ENCODE data around the gene MPHOSPH6.

MPHOSPH6 gene

DNA sequence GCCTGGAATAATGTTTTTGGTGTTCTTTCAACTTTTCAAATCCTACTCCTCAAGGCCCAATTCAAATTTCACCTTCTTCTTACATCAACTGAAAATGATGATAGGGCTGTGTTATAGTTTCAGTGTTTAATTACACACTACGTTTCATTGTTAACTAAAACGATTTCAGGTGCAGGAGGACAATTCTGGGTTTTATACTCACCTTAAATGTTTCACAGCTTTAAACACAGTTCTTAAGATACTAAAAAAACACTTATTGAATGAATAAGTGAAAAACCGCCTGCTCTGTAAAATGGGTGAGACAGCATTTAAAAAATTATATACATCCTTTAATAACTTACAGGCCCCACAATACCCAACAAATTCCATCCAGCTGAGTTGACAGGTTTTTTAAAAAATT is 6.2 kb upstream of the MPHOSPH6 start:
- Histone ChIP-seq H3K4ac (ENCODE audit: low read depth in 1 of 2, low read length in 2 of 2) (no peak overlapping the region), H3K9ac (ENCODE audit: low read length) (no peak overlapping the region), H3K9me3 (ENCODE audit: control insufficient read depth, low read length) (no peaks in the 10 kb centered on the region), H3K79me1 (replicated peaks; ENCODE audit: low read length, poor library complexity, severe bottlenecking) (no peaks in the 10 kb centered on the region), H3K4me3 (ENCODE audit: insufficient read depth in 1 of 2, low read depth in 1 of 2, low read length in 2 of 2) (no peak overlapping the region), H3K4me2 (ENCODE audit: low read length, poor library complexity, severe bottlenecking) (no peak overlapping the region), H4K91ac (ENCODE audit: low read length) (no peak overlapping the region), H2BK15ac (ENCODE audit: low read depth, poor library complexity, severe bottlenecking) (no peak overlapping the region), H2BK12ac (ENCODE audit: low read length in 2 of 2) (no peak overlapping the region), H4K8ac (ENCODE audit: low read length) (no peak overlapping the region), H2BK5ac (ENCODE audit: low read depth, low read length, poor library complexity, severe bottlenecking) (no peak overlapping the region), H2AK5ac (ENCODE audit: low read length, severe bottlenecking) (no peak overlapping the region), H3K36me3 (ENCODE audit: control insufficient read depth in 1 of 2, insufficient read depth in 2 of 2, low read depth in 1 of 2, low read length in 2 of 2) (no peaks in the 10 kb centered on the region), H3K4me1 (ENCODE audit: control insufficient read depth, insufficient read depth, low read depth, low read length) (no peaks in the 10 kb centered on the region), H2BK120ac (ENCODE audit: low read depth, low read length) (no peak overlapping the region), H3K27me3 (ENCODE audit: control insufficient read depth in 1 of 2, insufficient read depth in 1 of 2, low read length in 2 of 2) (peaks cover 6 to 46% of the 10 kb centered on the region in 2 experiments), H3K23ac (ENCODE audit: low read length in 2 of 2) (no peak overlapping the region), H3K27ac (ENCODE audit: low read length, poor library complexity, severe bottlenecking) (no peak overlapping the region), H3K14ac (ENCODE audit: low read length in 2 of 2) (no peak overlapping the region), H3K18ac (ENCODE audit: low read depth in 1 of 2, low read length in 2 of 2) (no peak overlapping the region), H2AFZ (ENCODE audit: low read depth, low read length) (no peak overlapping the region)
- WGBS = 100% methylated on average over 2 of the region's 3 CpGs
- no peak for DNase-seq

DNA sequence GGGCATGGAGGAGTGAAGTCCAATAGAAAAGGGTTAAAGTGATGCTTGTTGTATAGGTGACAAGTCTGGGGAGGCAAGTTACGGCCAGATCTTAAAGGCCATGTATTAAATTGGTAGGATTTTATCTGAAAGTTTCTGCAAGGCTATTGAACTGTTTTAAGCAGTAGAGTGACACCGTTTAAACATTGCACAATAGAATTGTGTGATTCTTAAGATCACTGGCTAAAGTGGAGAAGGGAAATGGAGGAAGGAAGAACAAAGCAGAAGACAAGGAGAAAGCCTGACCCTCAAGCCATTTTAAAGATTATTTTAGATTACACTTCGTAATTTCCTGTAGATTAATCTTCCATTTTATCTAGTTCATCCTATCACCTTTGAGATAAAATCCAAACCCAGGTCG is 5.6 kb upstream of the MPHOSPH6 start:
- no peak overlapping the region for H2BK5ac ChIP-seq (ENCODE audit: low read depth, low read length, poor library complexity, severe bottlenecking)
- H3K36me3 ChIP-seq (ENCODE audit: control insufficient read depth in 1 of 2, insufficient read depth in 2 of 2, low read depth in 1 of 2, low read length in 2 of 2) = no peaks in the 10 kb centered on the region
- peaks cover 2% of the 10 kb centered on the region for H3K4me1 ChIP-seq (ENCODE audit: control insufficient read depth, insufficient read depth, low read depth, low read length)
- no peak overlapping the region for H2AFZ ChIP-seq (ENCODE audit: low read depth, low read length)
- no peak overlapping the region for H3K4me3 ChIP-seq (ENCODE audit: insufficient read depth in 1 of 2, low read depth in 1 of 2, low read length in 2 of 2)
- H2BK120ac ChIP-seq (ENCODE audit: low read depth, low read length) = no peak overlapping the region
- no peak for DNase-seq
- H3K9ac ChIP-seq (ENCODE audit: low read length) = no peak overlapping the region
- H3K4ac ChIP-seq (ENCODE audit: low read depth in 1 of 2, low read length in 2 of 2) = no peak overlapping the region
- H2AK5ac ChIP-seq (ENCODE audit: low read length, severe bottlenecking) = no peak overlapping the region
- no peak overlapping the region for H3K23ac ChIP-seq (ENCODE audit: low read length in 2 of 2)
- H3K18ac ChIP-seq (ENCODE audit: low read depth in 1 of 2, low read length in 2 of 2) = no peak overlapping the region
- H3K79me1 ChIP-seq (replicated peaks; ENCODE audit: low read length, poor library complexity, severe bottlenecking) = no peaks in the 10 kb centered on the region
- H4K8ac ChIP-seq (ENCODE audit: low read length) = no peak overlapping the region
- peaks cover 6 to 46% of the 10 kb centered on the region in 2 experiments for H3K27me3 ChIP-seq (ENCODE audit: control insufficient read depth in 1 of 2, insufficient read depth in 1 of 2, low read length in 2 of 2)
- no peak overlapping the region for H2BK15ac ChIP-seq (ENCODE audit: low read depth, poor library complexity, severe bottlenecking)
- WGBS = 68% methylated on average over 4 of the region's 4 CpGs
- no peaks in the 10 kb centered on the region for H3K9me3 ChIP-seq (ENCODE audit: control insufficient read depth, low read length)
- no peak overlapping the region for H4K91ac ChIP-seq (ENCODE audit: low read length)
- H3K27ac ChIP-seq (ENCODE audit: low read length, poor library complexity, severe bottlenecking) = no peak overlapping the region
- H3K14ac ChIP-seq (ENCODE audit: low read length in 2 of 2) = no peak overlapping the region
- no peak overlapping the region for H3K4me2 ChIP-seq (ENCODE audit: low read length, poor library complexity, severe bottlenecking)
- no peak overlapping the region for H2BK12ac ChIP-seq (ENCODE audit: low read length in 2 of 2)

DNA sequence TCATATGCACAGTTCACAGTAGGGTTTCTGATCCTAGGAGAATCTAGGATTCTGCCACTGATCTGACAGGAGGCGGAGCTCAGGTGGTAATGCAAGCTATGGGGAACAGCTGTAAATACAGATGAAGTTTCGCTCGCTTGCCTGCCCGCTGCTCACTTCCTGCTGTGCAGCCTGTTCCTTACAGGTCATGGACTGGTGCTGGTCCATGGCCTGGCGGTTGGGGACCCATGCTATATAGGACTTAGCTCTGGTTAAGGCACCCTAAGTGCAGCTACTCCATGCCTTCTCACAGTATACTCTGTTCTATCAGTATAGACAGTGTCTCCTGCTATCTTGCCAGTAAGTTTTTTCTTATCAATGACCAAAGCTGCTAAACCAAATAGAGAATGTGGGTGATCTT is 2.4 kb downstream of the MPHOSPH6 start:
- Histone ChIP-seq H2BK12ac (ENCODE audit: low read length in 2 of 2) (no peak overlapping the region), H2AFZ (ENCODE audit: low read depth, low read length) (no peak overlapping the region), H3K4me1 (ENCODE audit: control insufficient read depth, insufficient read depth, low read depth, low read length) (peaks cover 8% of the 10 kb centered on the region), H2BK5ac (ENCODE audit: low read depth, low read length, poor library complexity, severe bottlenecking) (no peak overlapping the region), H3K4me3 (ENCODE audit: insufficient read depth in 1 of 2, low read depth in 1 of 2, low read length in 2 of 2) (no peak overlapping the region), H3K14ac (ENCODE audit: low read length in 2 of 2) (no peak overlapping the region), H2AK5ac (ENCODE audit: low read length, severe bottlenecking) (no peak overlapping the region), H3K27me3 (ENCODE audit: control insufficient read depth in 1 of 2, insufficient read depth in 1 of 2, low read length in 2 of 2) (peaks cover 0 to 11% of the 10 kb centered on the region in 2 experiments), H3K27ac (ENCODE audit: low read length, poor library complexity, severe bottlenecking) (no peak overlapping the region), H2BK15ac (ENCODE audit: low read depth, poor library complexity, severe bottlenecking) (no peak overlapping the region), H2BK120ac (ENCODE audit: low read depth, low read length) (no peak overlapping the region), H4K91ac (ENCODE audit: low read length) (no peak overlapping the region), H3K23ac (ENCODE audit: low read length in 2 of 2) (no peak overlapping the region), H4K8ac (ENCODE audit: low read length) (no peak overlapping the region), H3K9me3 (ENCODE audit: control insufficient read depth, low read length) (no peaks in the 10 kb centered on the region), H3K36me3 (ENCODE audit: control insufficient read depth in 1 of 2, insufficient read depth in 2 of 2, low read depth in 1 of 2, low read length in 2 of 2) (peaks cover 3 to 46% of the 10 kb centered on the region in 2 experiments), H3K4me2 (ENCODE audit: low read length, poor library complexity, severe bottlenecking) (no peak overlapping the region), H3K9ac (ENCODE audit: low read length) (no peak overlapping the region), H3K79me1 (replicated peaks; ENCODE audit: low read length, poor library complexity, severe bottlenecking) (peaks cover 33% of the 10 kb centered on the region), H3K18ac (ENCODE audit: low read depth in 1 of 2, low read length in 2 of 2) (no peak overlapping the region), H3K4ac (ENCODE audit: low read depth in 1 of 2, low read length in 2 of 2) (no peak overlapping the region)
- 98% methylated on average over 5 of the region's 5 CpGs for WGBS
- no peak for DNase-seq

DNA sequence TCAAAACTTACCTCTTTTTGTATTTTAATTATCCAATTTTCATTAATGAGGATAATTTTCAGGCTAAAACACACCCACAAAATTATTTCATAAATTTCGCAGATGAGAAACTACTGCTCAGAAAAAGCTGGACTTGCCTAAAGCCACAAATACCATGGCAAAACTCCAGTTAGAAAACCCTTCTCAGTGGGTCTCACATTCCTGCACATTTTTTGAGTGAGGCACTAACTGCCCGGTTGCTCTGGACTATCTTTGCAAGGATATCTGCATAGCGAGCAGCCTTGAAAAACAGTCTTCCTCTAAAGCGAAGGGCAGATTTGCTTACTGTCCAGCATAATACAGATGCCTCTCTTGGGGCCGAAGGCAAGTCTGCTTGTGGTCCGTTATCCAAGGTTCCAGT is 9.8 kb downstream of the MPHOSPH6 start:
- no peak overlapping the region for H2AFZ ChIP-seq (ENCODE audit: low read depth, low read length)
- no peak overlapping the region for H3K4ac ChIP-seq (ENCODE audit: low read depth in 1 of 2, low read length in 2 of 2)
- no peak overlapping the region for H2BK120ac ChIP-seq (ENCODE audit: low read depth, low read length)
- DNase-seq = no peak
- no peak overlapping the region for H2BK15ac ChIP-seq (ENCODE audit: low read depth, poor library complexity, severe bottlenecking)
- no peak overlapping the region for H2BK5ac ChIP-seq (ENCODE audit: low read depth, low read length, poor library complexity, severe bottlenecking)
- no peak overlapping the region for H3K14ac ChIP-seq (ENCODE audit: low read length in 2 of 2)
- no peak overlapping the region for H3K9ac ChIP-seq (ENCODE audit: low read length)
- WGBS = 93% methylated on average over 6 of the region's 6 CpGs
- no peak overlapping the region for H4K91ac ChIP-seq (ENCODE audit: low read length)
- no peak overlapping the region for H2BK12ac ChIP-seq (ENCODE audit: low read length in 2 of 2)
- H3K9me3 ChIP-seq (ENCODE audit: control insufficient read depth, low read length) = no peaks in the 10 kb centered on the region
- no peaks in the 10 kb centered on the region for H3K27me3 ChIP-seq (ENCODE audit: control insufficient read depth in 1 of 2, insufficient read depth in 1 of 2, low read length in 2 of 2)
- H2AK5ac ChIP-seq (ENCODE audit: low read length, severe bottlenecking) = no peak overlapping the region
- peaks cover 20% of the 10 kb centered on the region for H3K79me1 ChIP-seq (replicated peaks; ENCODE audit: low read length, poor library complexity, severe bottlenecking)
- no peak overlapping the region for H3K4me3 ChIP-seq (ENCODE audit: insufficient read depth in 1 of 2, low read depth in 1 of 2, low read length in 2 of 2)
- no peak overlapping the region for H4K8ac ChIP-seq (ENCODE audit: low read length)
- H3K18ac ChIP-seq (ENCODE audit: low read depth in 1 of 2, low read length in 2 of 2) = no peak overlapping the region
- no peak overlapping the region for H3K4me2 ChIP-seq (ENCODE audit: low read length, poor library complexity, severe bottlenecking)
- H3K27ac ChIP-seq (ENCODE audit: low read length, poor library complexity, severe bottlenecking) = no peak overlapping the region
- H3K23ac ChIP-seq (ENCODE audit: low read length in 2 of 2) = no peak overlapping the region
- H3K4me1 ChIP-seq (ENCODE audit: control insufficient read depth, insufficient read depth, low read depth, low read length) = no peaks in the 10 kb centered on the region
- peaks cover 16 to 54% of the 10 kb centered on the region in 2 experiments for H3K36me3 ChIP-seq (ENCODE audit: control insufficient read depth in 1 of 2, insufficient read depth in 2 of 2, low read depth in 1 of 2, low read length in 2 of 2)

Measured in mesenchymal stem cell (in vitro differentiated cells and primary cell).